Thyroid gland (tissue), 4 donors: ENCODE data around the gene ARRDC5. TPM values are rescaled to one million over a fixed set of nuclear protein-coding genes. Genes with fewer than 3 reads are reported as not detected.
"Not testable (repeated sequence)": the region's sequence is repeated elsewhere in the genome, so short reads cannot be mapped to it uniquely, and the experiment has no call there.

Experiments used
- DNase-seq, 2 donors: peaks; one replicate each; pipeline ENCODE4 v3.0.0-alpha.2; 2019
- H3K27ac ChIP-seq, 3 donors: fragments of 200-600 bp; sonication (generic); 1 replicate in 2 of 3; 2 replicates in 1 of 3; pipeline ENCODE4 v1.5.1; 2016 to 2019; ENCODE audit warnings: mild to moderate bottlenecking in 1 of 3, moderate library complexity in 1 of 3
- H3K27me3 ChIP-seq: fragments of 200-600 bp; sonication (generic); one replicate; pipeline ENCODE4 v1.5.1; 2019
- H3K36me3 ChIP-seq, 2 donors: fragments of 200-600 bp; sonication (generic); one replicate each; pipeline ENCODE4 v1.5.1; 2016 to 2019
- H3K4me1 ChIP-seq, 2 donors: fragments of 200-600 bp; sonication (generic); one replicate each; pipeline ENCODE4 v1.5.1; 2017 to 2019
- H3K4me3 ChIP-seq, 3 donors: fragments of 200-600 bp; sonication (generic); replicated peaks in 1 of 3; 1 replicate in 2 of 3; 2 replicates in 1 of 3; pipeline ENCODE4 v1.5.1; 2016; ENCODE audit warnings: mild to moderate bottlenecking in 1 of 3
- H3K9me3 ChIP-seq: fragments of 200-600 bp; sonication (generic); one replicate; pipeline ENCODE4 v1.5.1; 2017
- CTCF ChIP-seq, 6 experiments: fragments of 200-600 bp in 3 of 6; fragments of 450-650 bp in 3 of 6; sonication (generic) in 3 of 6; IDR thresholded peaks; one replicate each; pipeline ENCODE4 v1.5.1; 2016 to 2019; ENCODE audit warnings: antibody characterized with exemption in 6 of 6, mild to moderate bottlenecking in 2 of 6, inconsistent platforms in 1 of 6, moderate library complexity in 1 of 6
- POLR2A ChIP-seq, 2 donors: fragments of 450-650 bp; IDR thresholded peaks; one replicate each; pipeline ENCODE4 v1.6.1; 2017; ENCODE audit warnings: antibody characterized with exemption in 2 of 2, mild to moderate bottlenecking in 2 of 2, moderate library complexity in 1 of 2
- WGBS, 2 donors: methylation state at CpG; one replicate each; pipeline ENCODE4 v1.1.5; 2017; 5-methylcytosine and 5-hydroxymethylcytosine counted together
- intact Hi-C: fragments of 100-400 bp; cut with DNase I; formaldehyde crosslinking; loops from one replicate; pipeline ENCODE4 v1.15.1; 2023
- total RNA-seq, 4 donors: library from RNA; depleted of rRNA; stranded (reverse); fragments of >200 nt; gene quantifications; one replicate each; pipeline ENCODE4 v1.2.3, GENCODE V29; 2016

The ARRDC5 gene
- total RNA-seq, 4 donors from 2014 or later = not detected

DNA sequence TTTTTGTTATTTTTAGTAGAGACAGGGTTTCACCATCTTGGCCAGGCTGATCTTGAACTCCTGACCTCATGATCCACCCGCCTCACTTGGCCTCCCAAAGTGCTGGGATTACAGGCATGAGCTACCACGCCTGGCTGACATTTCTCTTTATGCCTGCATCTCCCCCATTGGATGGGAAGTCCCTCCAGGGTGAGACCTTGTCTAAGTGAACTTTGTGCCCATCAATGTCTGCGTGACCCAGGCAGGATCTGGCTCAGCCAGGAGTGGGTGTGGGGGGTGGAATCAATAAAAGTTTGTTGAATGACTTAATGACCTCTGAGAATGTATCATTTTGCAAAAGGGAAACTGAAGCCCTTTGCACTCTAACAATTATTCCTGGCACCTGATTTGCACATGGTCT, 1.8 kb upstream of the ARRDC5 start:
- TF ChIP-seq CTCF (IDR thresholded peaks at IDR 0.05) = no peak
- WGBS, 2 donors = 84 to 96% methylated on average over 3 of the region's 3 CpGs
- Histone ChIP-seq H3K36me3 (no peaks in the 10 kb centered on the region), H3K4me1 (peaks cover 5% of the 10 kb centered on the region in 2 donors), H3K9me3 (no peaks in the 10 kb centered on the region), H3K27me3 (no peaks in the 10 kb centered on the region), H3K27ac (no peak overlapping the region), H3K4me3 (no peak overlapping the region)
- intact Hi-C loops = no loop called here
- DNase-seq = no peak

GRCh38 chr19:4900879-4901278, 1.8 kb downstream of the ARRDC5 start:
- 79 to 81% methylated on average over 13 of the region's 13 CpGs for WGBS, 2 donors
- intact Hi-C loops, H3K27me3 ChIP-seq, H3K4me1 ChIP-seq, H3K4me3 ChIP-seq, H3K36me3 ChIP-seq, H3K9me3 ChIP-seq, DNase-seq, H3K27ac ChIP-seq: not testable (repeated sequence)

GRCh38 chr19:4897146-4897545, 5.5 kb downstream of the ARRDC5 start:
- no peak for TF ChIP-seq POLR2A (IDR thresholded peaks at IDR 0.05)
- no peak for TF ChIP-seq CTCF (IDR thresholded peaks at IDR 0.05)
- Histone ChIP-seq H3K4me1 (no peaks in the 10 kb centered on the region), H3K27me3 (no peaks in the 10 kb centered on the region), H3K36me3 (no peaks in the 10 kb centered on the region), H3K9me3 (no peaks in the 10 kb centered on the region), H3K4me3 (no peak overlapping the region), H3K27ac (no peak overlapping the region)
- no peak for DNase-seq
- intact Hi-C loops = no loop called here
- 94 to 97% methylated on average over 7 of the region's 7 CpGs for WGBS, 2 donors

GRCh38 chr19:4896372-4896771, 6.3 kb downstream of the ARRDC5 start:
- no peaks in the 10 kb centered on the region for H3K4me1 ChIP-seq
- no peak overlapping the region for H3K4me3 ChIP-seq
- H3K27ac ChIP-seq = no peak overlapping the region
- no peaks in the 10 kb centered on the region for H3K9me3 ChIP-seq
- H3K36me3 ChIP-seq = no peaks in the 10 kb centered on the region
- DNase-seq = no peak
- intact Hi-C loops = no loop called here
- H3K27me3 ChIP-seq = no peaks in the 10 kb centered on the region
- no peak for TF ChIP-seq POLR2A (IDR thresholded peaks at IDR 0.05)
- no peak for TF ChIP-seq CTCF (IDR thresholded peaks at IDR 0.05)
- WGBS, 2 donors = 83 to 90% methylated on average over 3 of the region's 3 CpGs

GRCh38 chr19:4892962-4893361, 9.7 kb downstream of the ARRDC5 start:
- intact Hi-C loops, H3K9me3 ChIP-seq, H3K36me3 ChIP-seq, H3K27me3 ChIP-seq, H3K4me1 ChIP-seq, H3K4me3 ChIP-seq, DNase-seq, H3K27ac ChIP-seq: not testable (repeated sequence)
- WGBS, 2 donors = 76 to 82% methylated on average over 11 of the region's 11 CpGs

- no peak for DNase-seq
- Histone ChIP-seq H3K4me1 (no peaks in the 10 kb centered on the region), H3K9me3 (no peaks in the 10 kb centered on the region), H3K36me3 (no peaks in the 10 kb centered on the region), H3K27ac (no peak overlapping the region), H3K27me3 (no peaks in the 10 kb centered on the region), H3K4me3 (no peak overlapping the region)
- TF ChIP-seq CTCF (IDR thresholded peaks at IDR 0.05) = no peak
- no peak for TF ChIP-seq POLR2A (IDR thresholded peaks at IDR 0.05)
- intact Hi-C loops = no loop called here
- 89 to 93% methylated on average over 3 to 17 of the region's 22 CpGs for WGBS, 2 donors
Observed at GRCh38 chr19:4891066-4891465, 11.6 kb downstream of the ARRDC5 start.
